ENCODE measurements around the gene HS3ST5.

DNA sequence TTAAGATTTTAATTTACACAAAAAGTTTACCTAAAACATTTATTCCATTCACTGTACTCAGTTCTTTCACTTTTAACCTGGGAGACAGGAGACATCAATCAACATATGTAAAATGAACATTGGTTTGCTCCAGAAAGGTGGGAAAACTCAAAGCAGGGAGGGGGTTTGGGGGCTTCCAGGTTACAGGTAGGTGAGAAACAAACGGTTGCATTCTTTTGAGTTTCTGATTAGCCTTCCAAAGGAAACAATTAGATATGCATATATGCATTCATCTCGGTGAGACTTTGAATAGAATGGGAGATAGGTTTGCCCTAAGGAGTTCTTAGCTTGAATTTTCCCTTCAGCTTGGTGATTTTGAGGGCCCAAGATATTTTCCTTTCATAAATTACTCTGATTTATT is 333.6 kb downstream of the HS3ST5 start:
- TF ChIP-seq, protein P1, sequence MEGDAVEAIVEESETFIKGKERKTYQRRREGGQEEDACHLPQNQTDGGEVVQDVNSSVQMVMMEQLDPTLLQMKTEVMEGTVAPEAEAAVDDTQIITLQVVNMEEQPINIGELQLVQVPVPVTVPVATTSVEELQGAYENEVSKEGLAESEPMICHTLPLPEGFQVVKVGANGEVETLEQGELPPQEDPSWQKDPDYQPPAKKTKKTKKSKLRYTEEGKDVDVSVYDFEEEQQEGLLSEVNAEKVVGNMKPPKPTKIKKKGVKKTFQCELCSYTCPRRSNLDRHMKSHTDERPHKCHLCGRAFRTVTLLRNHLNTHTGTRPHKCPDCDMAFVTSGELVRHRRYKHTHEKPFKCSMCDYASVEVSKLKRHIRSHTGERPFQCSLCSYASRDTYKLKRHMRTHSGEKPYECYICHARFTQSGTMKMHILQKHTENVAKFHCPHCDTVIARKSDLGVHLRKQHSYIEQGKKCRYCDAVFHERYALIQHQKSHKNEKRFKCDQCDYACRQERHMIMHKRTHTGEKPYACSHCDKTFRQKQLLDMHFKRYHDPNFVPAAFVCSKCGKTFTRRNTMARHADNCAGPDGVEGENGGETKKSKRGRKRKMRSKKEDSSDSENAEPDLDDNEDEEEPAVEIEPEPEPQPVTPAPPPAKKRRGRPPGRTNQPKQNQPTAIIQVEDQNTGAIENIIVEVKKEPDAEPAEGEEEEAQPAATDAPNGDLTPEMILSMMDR (IDR thresholded peaks at IDR 0.05): no peak
- TF ChIP-seq EP300 (IDR thresholded peaks at IDR 0.05): no peak
- no peak for TF ChIP-seq POLR2AphosphoS5 (IDR thresholded peaks at IDR 0.05)
- TF ChIP-seq POLR2A (IDR thresholded peaks at IDR 0.05): no peak

Data from sigmoid colon (tissue), 4 donors.